Measurements from ENCODE around the gene APOBEC3C.
A peak's percentile ranks its signal among the peaks of the same experiment; 100 is the strongest.
"Not testable (repeated sequence)": the region's sequence is repeated elsewhere in the genome, so short reads cannot be mapped to it uniquely, and the experiment has no call there.

The APOBEC3C gene

DNA sequence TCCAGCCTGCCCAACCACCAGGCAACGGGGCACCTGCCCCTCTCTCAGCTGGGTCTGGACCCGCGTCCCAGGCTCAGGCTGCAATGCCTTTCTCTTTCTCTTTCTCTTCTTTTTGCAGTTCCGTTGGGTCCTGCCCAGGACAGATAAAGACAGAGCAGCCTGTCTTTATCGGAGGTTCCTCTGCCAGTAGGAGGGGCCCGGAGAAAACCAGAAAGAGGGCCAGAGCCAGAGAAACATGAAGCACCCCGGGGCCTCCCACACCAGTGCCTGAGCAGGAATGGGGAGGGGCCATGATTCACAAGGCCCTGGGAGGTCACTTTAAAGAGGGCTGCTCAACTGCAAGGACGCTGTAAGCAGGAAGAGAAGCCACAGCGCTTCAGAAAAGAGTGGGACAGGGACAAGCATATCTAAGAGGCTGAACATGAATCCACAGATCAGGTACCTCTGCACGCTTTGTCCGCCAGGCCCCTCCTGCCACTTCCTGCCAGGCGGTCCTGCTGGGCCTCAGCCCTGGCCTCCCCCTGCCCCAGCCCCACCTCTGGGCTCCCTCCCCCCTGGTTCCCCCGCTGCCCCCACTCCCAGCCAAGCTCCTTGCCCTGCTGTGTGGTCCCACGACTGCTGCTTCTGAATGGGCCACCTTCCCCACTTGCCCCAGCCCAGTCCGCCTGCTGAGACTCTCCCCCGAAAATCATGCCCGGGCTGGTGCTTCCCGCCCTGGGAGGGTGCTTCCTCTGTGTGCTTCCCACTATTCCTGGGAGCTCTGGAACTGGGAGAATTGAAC is at the start of gene APOBEC3C:
APOBEC3C (plus strand) TSS at position 316 of the 781 bp plus-strand sequence; CDS start at position 422, 106 bp downstream.
- peak; percentile 95 for DNase-seq (ENCODE audit: low spot score)

- no peak for DNase-seq (ENCODE audit: low spot score)
Observed at GRCh38 chr22:38964306-38964705, 49.8 kb upstream of the APOBEC3C start.

DNA sequence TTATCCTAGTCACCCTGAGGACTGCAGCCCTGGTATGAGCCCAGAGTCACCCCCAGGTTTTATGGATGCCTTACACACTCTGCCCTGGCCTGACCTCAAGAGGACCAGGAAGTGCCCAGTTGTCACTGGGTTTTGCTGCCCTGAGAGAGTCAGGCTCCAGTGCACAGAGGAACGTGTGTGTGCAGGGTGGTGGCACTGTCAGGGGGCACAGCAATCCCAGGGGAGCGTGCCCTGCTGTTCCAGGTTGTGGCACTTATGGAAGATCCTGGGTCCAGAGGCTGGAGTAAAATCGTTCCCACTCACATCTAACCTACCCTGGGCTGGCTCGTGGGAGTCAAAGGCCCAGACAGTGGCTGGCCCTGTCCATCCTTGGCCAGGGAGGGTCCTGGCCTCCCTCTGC is 49.1 kb upstream of the APOBEC3C start:
- DNase-seq (ENCODE audit: low spot score) = no peak

- no peak for DNase-seq (ENCODE audit: low spot score)
Observed at GRCh38 chr22:38965614-38966379, 48.3 kb upstream of the APOBEC3C start.

DNA sequence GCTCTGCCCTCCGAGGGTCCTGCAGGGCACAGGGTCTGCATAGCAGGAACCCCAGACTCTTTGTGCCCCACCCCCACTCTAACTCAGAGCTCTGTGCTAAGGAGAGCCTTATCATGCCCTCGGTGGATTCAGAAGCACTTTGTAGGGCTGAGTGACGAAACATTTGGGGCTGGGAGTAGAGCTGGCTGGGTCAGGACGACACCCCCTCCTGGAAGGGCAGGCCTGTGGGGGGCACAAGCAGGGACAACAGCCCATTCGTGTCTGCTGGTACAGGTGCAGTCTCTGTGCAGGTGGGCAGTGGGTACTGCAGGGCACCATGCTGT is 47.7 kb upstream of the APOBEC3C start:
- DNase-seq (ENCODE audit: low spot score) = peak; percentile 57

DNA sequence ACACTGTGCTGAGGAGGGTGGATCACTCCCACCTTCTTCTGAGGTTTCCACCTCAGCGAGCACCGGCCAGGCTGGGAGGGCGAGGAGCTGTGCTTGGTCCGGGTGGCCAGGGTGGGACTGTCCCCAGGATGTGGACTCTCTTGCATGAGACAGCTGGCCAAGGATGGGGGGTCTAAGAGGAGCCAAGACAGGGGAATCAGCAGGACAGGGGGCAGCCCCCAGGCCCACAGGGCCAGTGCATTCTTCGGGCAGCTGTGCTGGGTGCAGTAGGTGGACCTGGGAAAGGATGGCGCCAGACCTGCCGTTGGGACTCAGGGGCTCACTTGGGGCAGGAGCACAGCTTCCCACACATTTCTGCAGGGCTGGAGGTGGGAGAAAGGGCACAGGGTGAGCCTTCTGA is 47.1 kb upstream of the APOBEC3C start:
- no peak for DNase-seq (ENCODE audit: low spot score)

DNA sequence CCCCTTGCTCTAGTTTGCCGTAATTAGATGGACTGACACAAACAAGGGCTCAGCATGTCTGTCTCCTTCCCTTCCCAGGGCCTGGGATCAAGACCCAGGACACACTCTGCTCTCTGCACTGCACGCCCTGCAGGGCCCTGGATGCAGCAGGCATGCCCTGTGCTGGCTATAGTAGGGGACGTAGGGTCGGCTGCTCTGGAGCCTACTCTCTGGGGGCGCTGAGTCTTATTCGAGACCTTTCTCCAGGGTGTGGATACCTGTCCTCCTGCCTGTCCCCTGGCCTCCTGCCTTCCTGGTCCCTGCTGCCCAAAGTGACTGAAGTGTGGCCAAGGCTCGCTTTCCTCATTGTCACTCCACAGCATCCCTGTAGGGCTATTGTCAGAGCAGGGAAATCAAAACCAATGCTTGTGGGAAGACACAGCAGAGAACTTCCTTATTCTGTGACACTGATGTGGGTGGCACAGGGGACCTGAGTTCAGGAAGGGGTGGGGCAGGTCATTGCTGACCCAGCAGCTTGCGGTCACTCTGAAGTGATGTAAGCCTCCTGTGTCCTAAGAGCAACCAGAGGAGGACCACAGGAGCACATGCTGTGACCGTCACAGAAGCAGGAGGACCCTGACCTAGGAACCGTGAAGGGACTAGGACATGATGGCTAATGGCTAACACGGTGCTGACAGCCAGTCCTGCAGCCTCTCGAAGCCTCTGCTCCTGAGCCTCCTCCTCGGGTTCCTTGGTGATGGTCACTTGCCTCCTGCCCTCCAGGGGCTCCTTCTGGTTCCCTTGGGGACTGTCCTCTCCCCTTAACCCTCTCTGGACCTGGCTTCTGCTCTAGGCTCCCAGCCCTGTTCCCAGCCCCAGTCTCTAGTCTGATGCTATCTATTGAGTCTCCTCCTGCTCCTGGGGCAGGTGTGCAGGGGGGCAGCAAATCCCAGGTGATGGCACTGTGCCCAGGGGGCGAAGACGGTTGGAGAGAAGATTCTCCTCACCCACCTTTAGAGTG is 46.3 kb upstream of the APOBEC3C start:
- no peak for DNase-seq (ENCODE audit: low spot score)

GRCh38 chr22:38968801-38969200 is 45.3 kb upstream of the APOBEC3C start:
- DNase-seq (ENCODE audit: low spot score) = no peak

- no peak for DNase-seq (ENCODE audit: low spot score)
Observed at GRCh38 chr22:38970551-38970950, 43.5 kb upstream of the APOBEC3C start.

DNA sequence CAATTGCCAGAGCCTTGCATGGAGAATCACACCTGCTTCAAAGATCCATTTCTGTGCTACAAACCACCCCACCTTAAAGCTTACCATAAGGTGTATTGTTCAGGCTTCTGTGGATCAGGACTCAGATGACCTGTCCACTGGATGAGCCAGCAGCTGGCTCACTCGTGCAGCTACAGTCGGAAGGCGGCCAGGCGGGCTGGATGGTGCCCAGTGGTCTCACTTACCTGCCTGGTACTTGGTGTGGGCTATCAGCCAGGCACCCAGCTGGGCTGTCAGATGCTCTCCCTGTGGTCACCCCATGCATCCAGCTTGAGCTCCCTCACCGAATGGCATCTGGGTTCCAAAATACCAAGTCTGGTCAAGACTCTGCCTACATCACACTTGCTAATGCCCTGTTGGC is 42.9 kb upstream of the APOBEC3C start:
- no peak for DNase-seq (ENCODE audit: low spot score)

DNA sequence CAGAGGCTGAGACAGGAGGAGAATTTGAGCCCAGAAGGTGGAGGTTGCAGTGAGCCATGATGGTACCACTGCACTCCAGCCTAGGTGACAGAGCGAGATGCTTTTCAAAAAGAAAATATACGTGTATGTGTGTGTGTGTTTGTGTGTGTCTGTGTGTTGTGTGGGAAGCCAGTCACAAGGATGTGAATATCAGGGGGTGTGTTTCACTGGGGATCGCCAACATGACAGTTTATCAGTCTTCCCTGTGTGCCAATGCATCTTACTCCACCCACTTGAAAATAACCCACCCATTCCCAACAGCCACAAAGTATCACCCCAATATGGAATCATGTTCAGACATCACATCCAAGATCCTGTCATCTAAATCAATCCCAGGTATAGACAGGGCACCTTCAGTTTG is 42.3 kb upstream of the APOBEC3C start:
- no peak for DNase-seq (ENCODE audit: low spot score)

DNA sequence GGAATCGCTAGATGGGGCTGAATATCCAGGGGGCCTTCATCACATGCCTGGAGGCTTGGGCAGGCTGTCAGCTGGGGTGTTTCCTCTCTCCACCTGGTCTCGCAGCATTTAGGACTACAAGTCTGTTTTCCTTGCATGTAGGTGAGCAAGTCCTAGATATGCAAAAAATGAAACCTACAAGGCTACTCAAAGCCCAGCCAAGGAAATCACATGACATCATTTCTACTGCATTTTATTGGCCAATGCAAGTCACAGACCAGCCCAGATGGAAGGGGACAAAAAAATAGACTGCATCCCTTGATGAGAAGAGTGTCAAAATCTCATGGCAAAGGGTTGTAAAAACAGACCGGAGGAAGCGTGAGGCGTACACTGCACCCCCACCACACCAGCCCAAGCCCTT is 41.5 kb upstream of the APOBEC3C start:
- no peak for DNase-seq (ENCODE audit: low spot score)

DNA sequence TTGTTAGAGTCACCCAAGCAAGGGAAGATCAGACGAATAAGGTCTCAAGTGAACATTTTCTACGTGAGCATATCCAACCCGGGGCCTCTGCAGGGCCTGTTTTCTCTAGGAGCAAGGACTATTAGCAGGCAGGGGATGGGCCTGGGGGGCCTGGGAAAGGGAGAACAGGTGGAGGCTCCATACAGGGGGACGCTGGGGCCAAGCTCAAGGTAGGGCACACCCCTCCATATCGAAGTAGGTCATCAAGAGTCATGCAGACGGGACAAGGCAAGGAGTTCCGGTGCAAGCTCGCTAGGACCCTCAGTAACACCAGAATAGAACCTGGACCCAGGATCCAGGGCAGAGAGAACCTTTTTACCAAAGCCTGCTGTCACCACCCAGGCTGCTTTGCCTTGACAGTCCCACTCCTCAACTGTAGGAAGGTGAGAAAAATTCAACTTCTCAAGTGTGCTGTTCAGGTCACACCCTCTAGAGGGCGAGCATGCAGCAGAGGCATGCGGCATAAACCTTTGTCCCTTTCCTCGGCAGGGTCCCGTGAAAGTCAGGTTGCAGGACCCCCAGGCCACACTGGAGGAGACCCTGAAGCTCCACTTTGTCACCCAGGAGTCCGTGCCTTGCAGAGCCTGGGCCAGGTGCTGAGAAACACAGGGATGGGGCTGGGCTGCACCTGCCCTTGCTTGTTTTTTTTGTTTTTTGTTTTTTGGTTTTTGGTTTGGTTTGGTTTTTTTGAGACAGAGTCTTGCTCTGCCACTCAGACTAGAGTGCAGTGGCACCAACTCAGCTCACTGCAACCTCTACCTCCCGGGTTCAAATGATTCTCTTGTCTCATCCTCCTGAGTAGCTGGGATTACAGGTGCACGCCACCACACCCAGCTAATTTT is 40.5 kb upstream of the APOBEC3C start:
- DNase-seq (ENCODE audit: low spot score) = peak; percentile 69

GRCh38 chr22:38974170-38974825 is 39.8 kb upstream of the APOBEC3C start:
- no peak for DNase-seq (ENCODE audit: low spot score)

DNA sequence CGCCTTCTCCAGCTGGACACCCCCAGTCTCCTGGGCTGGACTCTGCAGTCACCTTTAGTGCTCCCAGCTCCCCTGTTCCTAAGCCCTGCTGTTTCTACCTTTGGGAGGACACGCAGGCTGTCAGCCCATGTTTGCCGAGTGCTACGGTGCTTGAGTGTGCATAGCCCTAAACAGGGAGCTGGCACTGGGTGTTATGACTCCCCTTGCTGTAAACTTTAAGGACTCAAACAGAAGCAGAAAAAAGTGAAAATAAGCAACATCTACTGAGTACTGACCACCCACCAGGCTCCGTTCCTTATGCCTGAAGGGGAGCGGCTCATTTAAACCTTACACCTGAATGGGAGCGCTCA is 39.3 kb upstream of the APOBEC3C start:
- DNase-seq (ENCODE audit: low spot score) = no peak

DNA sequence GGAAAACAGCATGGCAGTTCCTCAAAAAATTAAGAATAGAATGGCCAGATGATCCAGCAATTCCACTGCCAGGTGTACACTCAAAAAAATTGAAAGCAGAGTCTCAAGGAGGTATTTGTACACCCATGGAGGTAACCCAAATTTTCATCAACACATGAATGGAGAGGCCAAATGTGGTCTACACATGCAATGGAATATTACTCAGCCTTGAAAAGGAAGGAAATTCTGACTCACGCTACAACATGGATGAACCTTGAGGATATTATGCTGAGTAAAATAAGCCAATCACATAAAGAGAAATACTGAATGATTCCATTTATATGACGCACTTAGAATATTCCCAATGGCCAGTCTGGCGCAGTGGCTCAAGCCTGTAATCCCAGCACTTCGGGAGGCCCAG is 36.8 kb upstream of the APOBEC3C start:
- not testable (repeated sequence) for DNase-seq (ENCODE audit: low spot score)

DNA sequence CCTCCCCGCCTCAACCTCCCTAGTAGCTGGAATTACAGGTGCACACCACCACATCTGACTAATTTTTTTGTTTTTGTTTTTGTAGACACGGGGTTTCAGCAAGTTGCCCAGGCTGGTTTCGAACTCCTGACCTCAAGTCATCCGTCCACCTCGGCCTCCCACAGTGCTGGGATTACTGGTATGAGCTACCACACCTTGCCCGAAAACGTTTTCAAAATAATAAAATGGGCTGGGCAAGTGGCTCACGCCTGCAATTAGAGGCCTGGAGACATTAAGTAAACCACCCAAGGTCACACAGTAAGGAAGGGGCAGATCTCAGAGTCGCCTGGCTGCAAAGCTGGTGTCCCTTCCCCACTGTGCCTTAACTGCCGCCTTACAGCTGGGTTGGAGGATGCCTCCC is 33.5 kb upstream of the APOBEC3C start:
- DNase-seq (ENCODE audit: low spot score) = not testable (repeated sequence)

DNA sequence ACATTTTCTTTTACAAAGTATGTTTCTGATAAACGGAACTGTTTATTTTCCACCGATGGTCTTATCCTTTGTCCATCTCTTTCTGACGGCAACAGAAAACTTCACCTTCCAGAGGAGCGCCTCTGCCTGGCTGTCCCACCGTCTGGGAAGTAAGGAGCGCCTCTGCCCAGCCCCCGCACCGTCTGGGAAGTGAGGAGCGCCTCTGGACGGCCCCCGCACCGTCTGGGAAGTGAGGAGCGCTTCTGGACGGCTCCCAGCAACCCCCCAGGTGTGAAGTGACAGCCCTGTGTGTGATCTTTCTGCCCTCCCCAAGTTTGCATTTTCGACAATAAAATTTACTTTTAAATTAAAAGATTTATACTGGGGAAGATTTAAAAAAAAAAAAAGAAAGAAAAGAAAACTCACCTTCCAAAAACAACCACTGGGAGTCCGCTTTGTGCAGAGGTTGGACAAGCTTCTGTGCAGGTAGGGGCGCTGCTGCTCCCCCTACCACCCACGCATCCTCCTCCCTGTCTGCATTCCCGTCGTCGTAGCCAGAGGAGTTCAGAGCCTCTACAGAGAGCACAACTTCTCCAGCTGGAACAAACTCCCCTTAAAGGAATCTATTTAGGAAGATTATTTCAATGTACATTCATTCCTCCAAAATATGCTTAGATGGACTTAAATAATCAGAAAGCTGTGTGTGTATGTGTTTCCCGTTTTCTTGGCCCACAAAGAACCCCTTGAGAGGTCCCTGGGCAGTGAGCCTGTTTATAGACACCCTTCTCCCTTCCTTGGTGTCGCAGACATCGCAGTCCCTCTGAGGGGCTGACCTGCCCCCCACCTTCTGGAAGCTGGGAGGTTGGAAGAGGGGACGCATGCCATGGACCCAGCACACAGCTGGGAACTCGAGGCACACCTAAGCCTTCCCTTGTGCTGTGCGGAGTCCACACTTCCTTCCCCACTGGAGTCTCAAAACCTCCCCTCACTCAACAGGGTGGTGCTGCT is 32.8 kb upstream of the APOBEC3C start:
- no peak for DNase-seq (ENCODE audit: low spot score)
